ENCODE results near the gene FFAR3. TPM values are rescaled to one million over a fixed set of nuclear protein-coding genes. Genes with fewer than 3 reads are reported as not detected.

The FFAR3 gene
- total RNA-seq, 1 donor from 2014 or later, result 0.29 TPM

GRCh38 chr19:35331551-35332214 is 26.6 kb upstream of the FFAR3 start:
- no peak for DNase-seq (ENCODE audit: low spot score)

GRCh38 chr19:35332817-35333216 is 25.4 kb upstream of the FFAR3 start:
- no peak for DNase-seq (ENCODE audit: low spot score)

GRCh38 chr19:35334144-35334753 is 24.0 kb upstream of the FFAR3 start:
- DNase-seq (ENCODE audit: low spot score), result no peak

GRCh38 chr19:35336166-35336955 is 21.9 kb upstream of the FFAR3 start:
- DNase-seq (ENCODE audit: low spot score), result no peak

- no peak for DNase-seq (ENCODE audit: low spot score)
Measured at GRCh38 chr19:35337097-35337983, 20.9 kb upstream of the FFAR3 start.

- no peak for DNase-seq (ENCODE audit: low spot score)
Measured at GRCh38 chr19:35337984-35338296, 20.3 kb upstream of the FFAR3 start.

GRCh38 chr19:35340431-35340830 is 17.8 kb upstream of the FFAR3 start:
- no peak for DNase-seq (ENCODE audit: low spot score)

- DNase-seq (ENCODE audit: low spot score), result no peak
Measured at GRCh38 chr19:35341006-35341405, 17.3 kb upstream of the FFAR3 start.

GRCh38 chr19:35341565-35342225 is 16.6 kb upstream of the FFAR3 start:
- no peak for DNase-seq (ENCODE audit: low spot score)

- no peak for DNase-seq (ENCODE audit: low spot score)
Measured at GRCh38 chr19:35342430-35342829, 15.8 kb upstream of the FFAR3 start.

GRCh38 chr19:35344511-35345031 is 13.7 kb upstream of the FFAR3 start:
- DNase-seq (ENCODE audit: low spot score), result no peak

GRCh38 chr19:35345671-35346111 is 12.6 kb upstream of the FFAR3 start:
- DNase-seq (ENCODE audit: low spot score), result no peak

- DNase-seq (ENCODE audit: low spot score), result peak; percentile 28
Measured at GRCh38 chr19:35346193-35347052, 11.8 kb upstream of the FFAR3 start.

GRCh38 chr19:35347171-35347929 is 10.9 kb upstream of the FFAR3 start, which contains the start of gene FFAR1:
FFAR1 (plus strand) TSS chr19:35347902; CDS start chr19:35351552, 3,650 bp downstream.
- DNase-seq (ENCODE audit: low spot score), result peak; percentile 25

GRCh38 chr19:35347930-35348298 is 10.3 kb upstream of the FFAR3 start:
- DNase-seq (ENCODE audit: low spot score), result no peak

GRCh38 chr19:35348911-35349611 is 9.2 kb upstream of the FFAR3 start:
- no peak for DNase-seq (ENCODE audit: low spot score)

GRCh38 chr19:35349614-35350521 is 8.4 kb upstream of the FFAR3 start:
- DNase-seq (ENCODE audit: low spot score), result no peak

GRCh38 chr19:35350591-35350990 is 7.7 kb upstream of the FFAR3 start:
- no peak for DNase-seq (ENCODE audit: low spot score)

Data from mucosa of gallbladder (tissue), 1 donor.